ENCODE results near the gene RAPGEFL1.
"Not testable (repeated sequence)": the region's sequence is repeated elsewhere in the genome, so short reads cannot be mapped to it uniquely, and the experiment has no call there.

Gene RAPGEFL1

GRCh38 chr17:40177275-40177874 is at the start of gene RAPGEFL1:
RAPGEFL1 (plus strand) TSS chr17:40177470; CDS start chr17:40177862, 392 bp downstream.
- in situ Hi-C loops (cut with MboI; ENCODE audit: low sequenced_read_pairs, unreplicated experiment), result no loop called here
- DNase-seq (ENCODE audit: low spot score), result peak; percentile 95

GRCh38 chr17:40129498-40129897 is 47.8 kb upstream of the RAPGEFL1 start:
- in situ Hi-C loops (cut with MboI; ENCODE audit: low sequenced_read_pairs, unreplicated experiment), result no loop called here
- no peak for TF ChIP-seq CTCF (IDR thresholded peaks at IDR 0.05; ENCODE audit: borderline replicate concordance, control extremely low read depth, extremely low read depth, insufficient read depth, missing control alignments)
- DNase-seq (ENCODE audit: low spot score), result no peak

More at GRCh38 chr17:40177275-40177874, at the start of gene RAPGEFL1:
- TF ChIP-seq CTCF (IDR thresholded peaks at IDR 0.05; ENCODE audit: borderline replicate concordance, control extremely low read depth, extremely low read depth, insufficient read depth, missing control alignments), result no peak

- DNase-seq (ENCODE audit: low spot score), result no peak
- in situ Hi-C loops (cut with MboI; ENCODE audit: low sequenced_read_pairs, unreplicated experiment), result no loop called here
- no peak for TF ChIP-seq CTCF (IDR thresholded peaks at IDR 0.05; ENCODE audit: borderline replicate concordance, control extremely low read depth, extremely low read depth, insufficient read depth, missing control alignments)
These were observed 46.8 kb upstream of the RAPGEFL1 start for GRCh38 chr17:40130352-40131042.

GRCh38 chr17:40134184-40134583 is 43.1 kb upstream of the RAPGEFL1 start:
- TF ChIP-seq CTCF (IDR thresholded peaks at IDR 0.05; ENCODE audit: borderline replicate concordance, control extremely low read depth, extremely low read depth, insufficient read depth, missing control alignments), result no peak
- in situ Hi-C loops (cut with MboI; ENCODE audit: low sequenced_read_pairs, unreplicated experiment), result no loop called here
- DNase-seq (ENCODE audit: low spot score), result no peak

- in situ Hi-C loops (cut with MboI; ENCODE audit: low sequenced_read_pairs, unreplicated experiment), result no loop called here
These were observed 41.5 kb upstream of the RAPGEFL1 start for GRCh38 chr17:40135817-40136216.

GRCh38 chr17:40139566-40140058 is 37.7 kb upstream of the RAPGEFL1 start:
- no peak for TF ChIP-seq CTCF (IDR thresholded peaks at IDR 0.05; ENCODE audit: borderline replicate concordance, control extremely low read depth, extremely low read depth, insufficient read depth, missing control alignments)
- in situ Hi-C loops (cut with MboI; ENCODE audit: low sequenced_read_pairs, unreplicated experiment), result no loop called here

More at GRCh38 chr17:40135817-40136216, 41.5 kb upstream of the RAPGEFL1 start:
- no peak for DNase-seq (ENCODE audit: low spot score)
- no peak for TF ChIP-seq CTCF (IDR thresholded peaks at IDR 0.05; ENCODE audit: borderline replicate concordance, control extremely low read depth, extremely low read depth, insufficient read depth, missing control alignments)

GRCh38 chr17:40143166-40143565 is 34.1 kb upstream of the RAPGEFL1 start:
- in situ Hi-C loops (cut with MboI; ENCODE audit: low sequenced_read_pairs, unreplicated experiment); DNase-seq (ENCODE audit: low spot score): not testable (repeated sequence)

More at GRCh38 chr17:40139566-40140058, 37.7 kb upstream of the RAPGEFL1 start:
- DNase-seq (ENCODE audit: low spot score), result no peak

All from GM13976 (cell line).